ENCODE results near the gene PTGIR.

Gene PTGIR

GRCh38 chr19:46603752-46604231, 21.1 kb downstream of the PTGIR start:
- no peak overlapping the region for H3K4me3 ChIP-seq (ENCODE audit: low read depth, low read length)
- TF ChIP-seq CTCF (IDR thresholded peaks at IDR 0.05; ENCODE audit: low read depth, low read length): no peak
- peaks cover 53% of the 10 kb centered on the region for H3K36me3 ChIP-seq
- H3K27ac ChIP-seq: no peak overlapping the region
- DNase-seq: no peak
- peaks cover 16% of the 10 kb centered on the region for H3K9me3 ChIP-seq (ENCODE audit: severe bottlenecking)
- H3K27me3 ChIP-seq (ENCODE audit: insufficient read depth, low read depth, severe bottlenecking): no peaks in the 10 kb centered on the region

- Histone ChIP-seq H3K4me3 (ENCODE audit: low read depth, low read length) (no peak overlapping the region), H3K27me3 (ENCODE audit: insufficient read depth, low read depth, severe bottlenecking) (no peaks in the 10 kb centered on the region), H3K9me3 (ENCODE audit: severe bottlenecking) (peaks cover 22% of the 10 kb centered on the region), H3K27ac (peak overlapping the region; percentile 4; the same call in 1 of the 2 replicates), H3K36me3 (peaks cover 48% of the 10 kb centered on the region)
- TF ChIP-seq CTCF (IDR thresholded peaks at IDR 0.05; ENCODE audit: low read depth, low read length): no peak
- no peak for DNase-seq
These were observed 21.7 kb downstream of the PTGIR start for GRCh38 chr19:46603195-46603637.

GRCh38 chr19:46602392-46603194, 22.3 kb downstream of the PTGIR start:
- no peak for DNase-seq
- Histone ChIP-seq H3K4me3 (ENCODE audit: low read depth, low read length) (peak overlapping the region; percentile 100), H3K9me3 (ENCODE audit: severe bottlenecking) (peaks cover 24% of the 10 kb centered on the region), H3K36me3 (peaks cover 41% of the 10 kb centered on the region), H3K27me3 (ENCODE audit: insufficient read depth, low read depth, severe bottlenecking) (no peaks in the 10 kb centered on the region), H3K27ac (peak overlapping the region; percentile 4; the same call in 1 of the 2 replicates)
- TF ChIP-seq CTCF (IDR thresholded peaks at IDR 0.05; ENCODE audit: low read depth, low read length): no peak

GRCh38 chr19:46601318-46602224, 23.3 kb downstream of the PTGIR start, which contains the start of gene CALM3:
Gene CALM3 (plus strand): TSS chr19:46601330. CDS start chr19:46601435, 105 bp downstream.
- peak within 1 kb of the TSS; percentile 99 for H3K27ac ChIP-seq
- no peak for TF ChIP-seq CTCF (IDR thresholded peaks at IDR 0.05; ENCODE audit: low read depth, low read length)
- peaks cover 24% of the 10 kb centered on the region for H3K9me3 ChIP-seq (ENCODE audit: severe bottlenecking)
- no peak for DNase-seq
- H3K27me3 ChIP-seq (ENCODE audit: insufficient read depth, low read depth, severe bottlenecking): no peaks in the 10 kb centered on the region
- peaks cover 33% of the 10 kb centered on the region for H3K36me3 ChIP-seq
- H3K4me3 ChIP-seq (ENCODE audit: low read depth, low read length): peak within 1 kb of the TSS; percentile 100

GRCh38 chr19:46600384-46601317, 24.2 kb downstream of the PTGIR start:
- H3K27ac ChIP-seq: peak overlapping the region; percentile 99
- peak; percentile 95 for DNase-seq
- H3K36me3 ChIP-seq: peaks cover 24% of the 10 kb centered on the region
- no peaks in the 10 kb centered on the region for H3K27me3 ChIP-seq (ENCODE audit: insufficient read depth, low read depth, severe bottlenecking)
- H3K9me3 ChIP-seq (ENCODE audit: severe bottlenecking): peaks cover 24% of the 10 kb centered on the region
- no peak for TF ChIP-seq CTCF (IDR thresholded peaks at IDR 0.05; ENCODE audit: low read depth, low read length)
- H3K4me3 ChIP-seq (ENCODE audit: low read depth, low read length): peak overlapping the region; percentile 100

Data from WERI-Rb-1 (cell line).